Measurements from ENCODE around the gene IGFLR1. TPM values are rescaled to one million over a fixed set of nuclear protein-coding genes. Genes with fewer than 3 reads are reported as not detected.
A peak's percentile ranks its signal among the peaks of the same experiment; 100 is the strongest.

IGFLR1 gene
- total and polyA plus RNA-seq, 2 of the 8 experiments (the other 6 are each of a cell fraction or from before 2014, with no cell fraction given): 8.4 to 28.9 TPM

GRCh38 chr19:35693835-35694599, 48.2 kb downstream of the IGFLR1 start (continued):
- TF ChIP-seq KDM1A (IDR thresholded peaks at IDR 0.05; ENCODE audit: borderline replicate concordance, low read length) (peak; percentile 30; the same call in 1 of the 2 replicates), ATF2 (IDR thresholded peaks at IDR 0.05; ENCODE audit: low read length) (no peak), E2F6 (IDR thresholded peaks at IDR 0.05) (no peak), EGR1 (IDR thresholded peaks at IDR 0.05; ENCODE audit: borderline replicate concordance, low read depth, low read length) (no peak), TCF12 (IDR thresholded peaks at IDR 0.05; ENCODE audit: low read depth, low read length) (0 out of 2 replicates have a peak, but pooled peaks have one; percentile 38), CBX8 (IDR thresholded peaks at IDR 0.05; ENCODE audit: borderline replicate concordance, low read depth, low read length) (no peak), HDAC2 (IDR thresholded peaks at IDR 0.05; ENCODE audit: borderline replicate concordance in 1 of 2, low read depth in 2 of 2, low read length in 2 of 2) (no peak; a peak in 1 of 4 replicates), RAD21 (IDR thresholded peaks at IDR 0.05 in 1 of 2, conservative IDR thresholded peaks at IDR 0.05 in 1 of 2; ENCODE audit: low read depth in 2 of 2, low read length in 2 of 2) (peak; percentile 91 to 97), KDM5A (IDR thresholded peaks at IDR 0.05; ENCODE audit: low read length) (no peak), SUZ12 (IDR thresholded peaks at IDR 0.05; ENCODE audit: low read length) (no peak), NRF1 (IDR thresholded peaks at IDR 0.05; ENCODE audit: low read depth, low read length) (no peak), EZH2 (IDR thresholded peaks at IDR 0.05; ENCODE audit: low read depth, low read length, severe bottlenecking) (no peak), TBP (IDR thresholded peaks at IDR 0.05; ENCODE audit: low read depth, low read length) (no peak), JUND (IDR thresholded peaks at IDR 0.05; ENCODE audit: low read length) (0 out of 2 replicates have a peak, but pooled peaks have one; percentile 36), SAP30 (IDR thresholded peaks at IDR 0.05; ENCODE audit: insufficient read depth, insufficient replicate concordance, low read length) (no peak), FOSL1 (IDR thresholded peaks at IDR 0.05; ENCODE audit: insufficient read depth, low read depth, low read length) (no peak), PHF8 (conservative IDR thresholded peaks at IDR 0.05; ENCODE audit: low read depth, low read length) (no peak), SIN3A (conservative IDR thresholded peaks at IDR 0.05 in 1 of 2, IDR thresholded peaks at IDR 0.05 in 1 of 2; ENCODE audit: low read depth in 1 of 2, low read length in 2 of 2) (0 out of 4 replicates have a peak, but pooled peaks have one; percentile 55 to 67), JUN (IDR thresholded peaks at IDR 0.05; ENCODE audit: low read depth, low read length) (no peak)

All from H1 (cell line).